GM12865 (cell line): ENCODE measurements around the gene FBH1.

Experiments used
- DNase-seq: peaks from one replicate; pipeline ENCODE4 v3.0.0; 2010; ENCODE audit warnings: low read depth
- H3K4me3 ChIP-seq: 2 replicates; pipeline ENCODE4 v1.5.1; 2011; ENCODE audit warnings: mild to moderate bottlenecking, low read depth, low read length, control low read depth
- TF ChIP-seq, protein P1 (sequence below): IDR thresholded peaks from 2 replicates; pipeline ENCODE4 v1.5.1; 2011; ENCODE audit warnings: low read length, control low read depth, low read depth, inconsistent platforms; ENCODE audit not compliant: insufficient read depth; ENCODE audit errors: missing control alignments

FBH1 gene

GRCh38 chr10:5948208-5948585 lies 58.2 kb downstream of the FBH1 start:
- DNase-seq: no peak
- H3K4me3 ChIP-seq: no peak overlapping the region
- TF ChIP-seq, protein P1, sequence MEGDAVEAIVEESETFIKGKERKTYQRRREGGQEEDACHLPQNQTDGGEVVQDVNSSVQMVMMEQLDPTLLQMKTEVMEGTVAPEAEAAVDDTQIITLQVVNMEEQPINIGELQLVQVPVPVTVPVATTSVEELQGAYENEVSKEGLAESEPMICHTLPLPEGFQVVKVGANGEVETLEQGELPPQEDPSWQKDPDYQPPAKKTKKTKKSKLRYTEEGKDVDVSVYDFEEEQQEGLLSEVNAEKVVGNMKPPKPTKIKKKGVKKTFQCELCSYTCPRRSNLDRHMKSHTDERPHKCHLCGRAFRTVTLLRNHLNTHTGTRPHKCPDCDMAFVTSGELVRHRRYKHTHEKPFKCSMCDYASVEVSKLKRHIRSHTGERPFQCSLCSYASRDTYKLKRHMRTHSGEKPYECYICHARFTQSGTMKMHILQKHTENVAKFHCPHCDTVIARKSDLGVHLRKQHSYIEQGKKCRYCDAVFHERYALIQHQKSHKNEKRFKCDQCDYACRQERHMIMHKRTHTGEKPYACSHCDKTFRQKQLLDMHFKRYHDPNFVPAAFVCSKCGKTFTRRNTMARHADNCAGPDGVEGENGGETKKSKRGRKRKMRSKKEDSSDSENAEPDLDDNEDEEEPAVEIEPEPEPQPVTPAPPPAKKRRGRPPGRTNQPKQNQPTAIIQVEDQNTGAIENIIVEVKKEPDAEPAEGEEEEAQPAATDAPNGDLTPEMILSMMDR: no peak

- no peak overlapping the region for H3K4me3 ChIP-seq
- peak; percentile 55 for DNase-seq
- TF ChIP-seq, protein P1: peak; percentile 37
Observed at GRCh38 chr10:5949009-5949759, 59.1 kb downstream of the FBH1 start.

- TF ChIP-seq, protein P1: no peak
- H3K4me3 ChIP-seq: no peak overlapping the region
- DNase-seq: no peak
Observed at GRCh38 chr10:5951167-5951711, 61.2 kb downstream of the FBH1 start.

- TF ChIP-seq, protein P1: no peak
- no peak for DNase-seq
Observed at GRCh38 chr10:5951721-5952407, 61.8 kb downstream of the FBH1 start.

GRCh38 chr10:5952731-5953385 lies 62.8 kb downstream of the FBH1 start:
- no peak for DNase-seq
- TF ChIP-seq, protein P1: no peak
- no peak overlapping the region for H3K4me3 ChIP-seq

More at GRCh38 chr10:5951721-5952407, 61.8 kb downstream of the FBH1 start:
- H3K4me3 ChIP-seq: no peak overlapping the region

DNA sequence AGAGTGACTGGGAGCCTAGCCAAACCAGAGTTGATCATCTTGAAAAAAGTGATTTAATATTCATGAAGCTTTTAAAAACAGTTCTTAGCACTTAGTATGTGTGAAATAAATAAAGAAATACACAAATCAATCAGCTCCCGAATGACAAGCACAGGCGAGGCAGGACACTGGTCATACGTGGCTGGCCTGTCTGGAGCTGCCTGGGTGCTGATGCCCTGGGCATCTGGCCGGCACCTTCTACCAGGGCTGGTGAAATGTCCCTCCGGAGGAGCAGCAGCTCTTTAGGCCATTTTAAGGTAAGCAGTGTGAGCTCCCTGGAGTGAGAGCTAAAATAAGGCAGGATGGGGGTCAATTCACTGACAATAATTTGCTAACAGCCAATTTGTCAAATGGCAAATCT lies 63.6 kb downstream of the FBH1 start:
- no peak for DNase-seq
- no peak overlapping the region for H3K4me3 ChIP-seq
- TF ChIP-seq, protein P1: no peak
